Measurements from ENCODE around the gene SLC9A4. TPM values are rescaled to one million over a fixed set of nuclear protein-coding genes. Genes with fewer than 3 reads are reported as not detected.

Gene SLC9A4
- total and polyA plus RNA-seq, 9 of the 15 experiments (the other 6 are each of a cell fraction or from before 2014, with no cell fraction given) = 0.04 to 0.15 (median 0.04) TPM; not detected in 5

- ATAC-seq = no peak
- H3K9me3 ChIP-seq (replicated peaks; ENCODE audit: control insufficient read depth, insufficient read depth, low read depth, low read length) = no peaks in the 10 kb centered on the region
- 7% methylated on average over 11 of the region's 11 CpGs for WGBS (ENCODE audit: insufficient coverage, low coverage, missing lambda C conversion rate)
- H2AFZ ChIP-seq (ENCODE audit: low read depth, low read length) = no peak overlapping the region
- H3K27me3 ChIP-seq (ENCODE audit: control insufficient read depth in 2 of 2, insufficient read depth in 2 of 2, low read length in 2 of 2) = peaks cover 2 to 11% of the 10 kb centered on the region in 2 experiments; a peak in 3 of 5 replicates
- H3K36me3 ChIP-seq (ENCODE audit: control insufficient read depth, insufficient read depth, low read length) = no peaks in the 10 kb centered on the region
- intact Hi-C loops (cut with micrococcal nuclease) (no loop called here), in situ Hi-C loops (cut with MboI) (no loop called here)
- no TSS peak for BruUV-seq (replicated peaks)
- H3K4me3 ChIP-seq = no peak overlapping the region
- H4K20me1 ChIP-seq (replicated peaks; ENCODE audit: control insufficient read depth, insufficient read depth, low read length) = no peaks in the 10 kb centered on the region
- H3K27ac ChIP-seq (ENCODE audit: extremely low read depth, low read depth, low read length) = no peak overlapping the region
- ChIA-PET POLR2A (interaction anchor here (0.6 to 1.2 kb wide), 2 partner anchors 103 to 252 kb away, joined by 3 read pairs; no protein-coding TSS in a partner anchor), CTCF (ENCODE audit: low intra/inter-chr PET ratio) (no interaction called here)
- DNase-seq (ENCODE audit: extremely low read depth in 1 of 4, low spot score in 3 of 4) = no peak
- no peaks in the 10 kb centered on the region for H3K4me1 ChIP-seq (replicated peaks in 1 of 2; ENCODE audit: control insufficient read depth in 2 of 2, insufficient read depth in 2 of 2, low read length in 2 of 2)
- no peak overlapping the region for H3K9ac ChIP-seq (ENCODE audit: insufficient read depth in 1 of 2, low read depth in 2 of 2, low read length in 2 of 2)
- H3K9me1 ChIP-seq (ENCODE audit: control insufficient read depth, insufficient read depth, low read length) = no peaks in the 10 kb centered on the region
- no peaks in the 10 kb centered on the region for H3K79me2 ChIP-seq (ENCODE audit: control insufficient read depth, insufficient read depth, low read length)
- FAIRE-seq = no peak
- no peak overlapping the region for H3K4me2 ChIP-seq (ENCODE audit: insufficient read depth, low read length)
- TF ChIP-seq THAP7 (CRISPR knock-in tag; IDR thresholded peaks at IDR 0.05) (no peak), SETDB1 (IDR thresholded peaks at IDR 0.05; ENCODE audit: low read length) (no peak), CTBP1 (IDR thresholded peaks at IDR 0.05; ENCODE audit: borderline replicate concordance) (no peak), TBP (optimal IDR thresholded peaks at IDR 0.05; ENCODE audit: low read depth, low read length) (no peak), MAFF (IDR thresholded peaks at IDR 0.05; ENCODE audit: low read length) (no peak), EGR1 (conservative IDR thresholded peaks at IDR 0.05) (no peak), ZNF239 (CRISPR knock-in tag; IDR thresholded peaks at IDR 0.05) (no peak), POU5F1 (IDR thresholded peaks at IDR 0.05; ENCODE audit: borderline replicate concordance, low read depth, low read length, partially characterized antibody) (no peak), PHB2 (IDR thresholded peaks at IDR 0.05; ENCODE audit: low read depth) (no peak), MTA1 (IDR thresholded peaks at IDR 0.05; ENCODE audit: borderline replicate concordance) (no peak), ZMIZ1 (IDR thresholded peaks at IDR 0.05; ENCODE audit: low read depth in 2 of 2, low read length in 2 of 2) (no peak), HSF4 (CRISPR knock-in tag; IDR thresholded peaks at IDR 0.05; ENCODE audit: borderline replicate concordance) (no peak), TEAD4 (IDR thresholded peaks at IDR 0.05; ENCODE audit: low read length) (no peak), TEAD4 (CRISPR knock-in tag; IDR thresholded peaks at IDR 0.05; ENCODE audit: borderline replicate concordance) (no peak), ETS2 (tag; IDR thresholded peaks at IDR 0.05; ENCODE audit: borderline replicate concordance, poor library complexity, severe bottlenecking) (no peak), ZNF696 (CRISPR knock-in tag; conservative IDR thresholded peaks at IDR 0.05) (no peak)
- TF ChIP-seq, protein P1, sequence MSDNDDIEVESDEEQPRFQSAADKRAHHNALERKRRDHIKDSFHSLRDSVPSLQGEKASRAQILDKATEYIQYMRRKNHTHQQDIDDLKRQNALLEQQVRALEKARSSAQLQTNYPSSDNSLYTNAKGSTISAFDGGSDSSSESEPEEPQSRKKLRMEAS (CRISPR knock-in tag; IDR thresholded peaks at IDR 0.05) = no peak
- TF ChIP-seq, protein P2, sequence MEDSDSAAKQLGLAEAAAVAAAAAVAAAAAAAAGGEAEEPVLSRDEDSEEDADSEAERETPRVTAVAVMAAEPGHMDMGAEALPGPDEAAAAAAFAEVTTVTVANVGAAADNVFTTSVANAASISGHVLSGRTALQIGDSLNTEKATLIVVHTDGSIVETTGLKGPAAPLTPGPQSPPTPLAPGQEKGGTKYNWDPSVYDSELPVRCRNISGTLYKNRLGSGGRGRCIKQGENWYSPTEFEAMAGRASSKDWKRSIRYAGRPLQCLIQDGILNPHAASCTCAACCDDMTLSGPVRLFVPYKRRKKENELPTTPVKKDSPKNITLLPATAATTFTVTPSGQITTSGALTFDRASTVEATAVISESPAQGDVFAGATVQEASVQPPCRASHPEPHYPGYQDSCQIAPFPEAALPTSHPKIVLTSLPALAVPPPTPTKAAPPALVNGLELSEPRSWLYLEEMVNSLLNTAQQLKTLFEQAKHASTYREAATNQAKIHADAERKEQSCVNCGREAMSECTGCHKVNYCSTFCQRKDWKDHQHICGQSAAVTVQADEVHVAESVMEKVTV (CRISPR knock-in tag; IDR thresholded peaks at IDR 0.05) = no peak
Observed at GRCh38 chr2:102513355-102513939, 40.4 kb downstream of the SLC9A4 start.

Data from K562 (cell line).